Measurements from ENCODE around the gene TENM3.
"Not testable (repeated sequence)": the region's sequence is repeated elsewhere in the genome, so short reads cannot be mapped to it uniquely, and the experiment has no call there.

TENM3 gene

DNA sequence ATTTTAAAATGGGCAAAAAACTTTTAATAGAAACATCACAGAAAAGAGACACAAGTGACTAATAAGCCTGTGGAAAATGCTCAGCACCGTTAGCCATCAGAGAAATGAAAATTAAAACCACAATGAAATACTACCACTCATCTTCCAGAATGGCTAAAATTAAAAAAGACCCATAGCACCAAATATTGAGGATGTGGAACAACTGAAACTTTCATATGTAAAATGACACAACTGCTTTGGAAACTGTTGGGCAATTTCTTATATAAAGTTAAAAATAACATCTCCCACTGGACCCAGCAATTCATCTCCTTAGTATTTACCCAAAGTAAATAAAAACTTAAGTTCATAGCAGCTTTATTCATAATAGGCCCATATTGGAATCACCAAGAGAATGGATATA lies 94.2 kb downstream of the TENM3 start:
- DNase-seq (ENCODE audit: low spot score), result no peak

- DNase-seq (ENCODE audit: low spot score), result no peak
These were observed 94.9 kb downstream of the TENM3 start for GRCh38 chr4:182338063-182338462.

DNA sequence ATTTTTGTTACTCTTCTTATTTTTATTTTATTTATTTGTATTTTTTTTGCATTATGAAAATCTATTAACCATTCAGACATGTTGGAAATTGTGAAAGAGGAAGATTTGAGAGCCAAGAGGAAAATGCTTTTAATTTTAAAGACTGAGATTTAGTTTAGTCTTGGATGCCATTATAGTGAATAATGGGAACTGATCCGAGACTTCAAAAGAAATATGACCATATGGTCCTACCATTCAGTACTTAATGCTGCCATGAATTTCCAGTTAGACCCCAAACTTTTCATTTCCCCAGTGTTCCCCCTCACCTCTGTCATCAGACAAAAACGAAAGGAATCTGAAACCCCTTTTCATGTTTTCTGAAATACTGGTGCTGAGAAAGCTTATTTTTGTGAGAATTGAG lies 95.5 kb downstream of the TENM3 start:
- no peak for DNase-seq (ENCODE audit: low spot score)

DNA sequence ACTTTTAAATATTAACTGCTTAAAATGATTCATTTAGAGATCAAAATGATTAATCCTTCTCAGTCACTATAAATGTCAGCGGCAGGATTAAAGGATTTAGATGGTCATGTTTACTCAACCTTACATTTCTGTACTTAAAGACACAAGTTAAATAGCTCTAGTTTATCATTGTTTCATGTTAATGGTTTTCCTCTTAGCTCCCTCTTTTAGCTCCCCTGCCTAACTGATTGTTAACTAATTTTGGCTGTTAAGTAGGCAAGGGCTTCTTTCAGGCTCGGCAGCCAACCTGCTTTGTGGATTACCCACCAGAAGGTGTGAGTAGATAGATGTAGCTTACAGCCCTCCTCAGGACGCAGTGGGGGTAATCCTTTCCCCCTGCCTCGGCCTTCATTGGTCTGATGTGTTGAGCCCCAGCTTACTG lies 96.0 kb downstream of the TENM3 start:
- DNase-seq (ENCODE audit: low spot score), result no peak

- no peak for DNase-seq (ENCODE audit: low spot score)
These were observed 100.3 kb downstream of the TENM3 start for GRCh38 chr4:182343453-182343852.

DNA sequence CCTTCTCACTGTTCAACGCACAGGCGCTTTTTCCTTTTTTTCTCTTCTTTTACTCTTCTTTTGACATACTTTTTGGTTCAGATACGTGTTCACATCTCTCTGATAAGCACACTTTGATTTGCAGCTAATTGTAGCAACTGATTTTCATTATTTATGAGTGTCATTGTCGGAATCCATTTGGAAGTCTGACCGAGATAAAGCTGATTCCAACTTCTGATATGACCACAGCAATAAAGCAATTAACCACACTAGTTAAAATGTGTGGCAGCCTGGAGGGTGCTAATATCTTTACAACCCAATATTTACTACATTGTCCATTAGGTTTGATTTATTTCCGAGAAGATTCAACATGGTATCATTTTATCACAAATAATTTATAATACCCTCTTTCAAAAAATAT lies 101.8 kb downstream of the TENM3 start:
- DNase-seq (ENCODE audit: low spot score), result no peak

- no peak for DNase-seq (ENCODE audit: low spot score)
These were observed 103.0 kb downstream of the TENM3 start for GRCh38 chr4:182346250-182346649.

- DNase-seq (ENCODE audit: low spot score), result no peak
These were observed 103.6 kb downstream of the TENM3 start for GRCh38 chr4:182346675-182347375.

DNA sequence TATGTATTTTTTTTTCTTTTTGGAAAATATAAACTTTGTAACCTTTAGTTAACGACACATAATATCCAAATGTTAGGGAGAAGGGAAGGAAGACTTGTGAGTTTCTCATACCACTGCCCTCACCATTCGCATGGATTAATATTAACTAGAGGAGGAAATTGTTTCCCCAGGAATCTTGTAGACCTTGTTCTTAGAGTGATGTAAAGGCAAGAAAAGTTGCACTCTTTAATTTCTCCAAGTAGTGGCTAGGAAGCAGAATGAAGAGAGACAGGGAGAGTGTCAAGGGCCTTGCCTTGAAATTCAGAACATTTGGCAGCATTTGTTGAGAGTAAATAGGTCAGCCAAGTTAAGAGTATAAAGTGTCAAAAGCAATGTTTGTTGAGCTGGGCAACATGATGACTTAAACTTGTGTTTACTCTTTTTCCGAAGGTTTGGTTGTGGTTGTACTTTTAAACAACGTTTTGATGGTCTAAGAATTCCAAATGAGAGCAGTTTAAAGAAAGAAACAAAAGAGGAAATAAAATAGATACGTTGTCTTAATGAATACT lies 105.7 kb downstream of the TENM3 start:
- DNase-seq (ENCODE audit: low spot score), result no peak

GRCh38 chr4:182350041-182350440 lies 106.8 kb downstream of the TENM3 start:
- no peak for DNase-seq (ENCODE audit: low spot score)

GRCh38 chr4:182351485-182351884 lies 108.3 kb downstream of the TENM3 start:
- DNase-seq (ENCODE audit: low spot score), result no peak

- no peak for DNase-seq (ENCODE audit: low spot score)
These were observed 110.9 kb downstream of the TENM3 start for GRCh38 chr4:182354106-182354505.

- no peak for DNase-seq (ENCODE audit: low spot score)
These were observed 111.7 kb downstream of the TENM3 start for GRCh38 chr4:182354867-182355266.

DNA sequence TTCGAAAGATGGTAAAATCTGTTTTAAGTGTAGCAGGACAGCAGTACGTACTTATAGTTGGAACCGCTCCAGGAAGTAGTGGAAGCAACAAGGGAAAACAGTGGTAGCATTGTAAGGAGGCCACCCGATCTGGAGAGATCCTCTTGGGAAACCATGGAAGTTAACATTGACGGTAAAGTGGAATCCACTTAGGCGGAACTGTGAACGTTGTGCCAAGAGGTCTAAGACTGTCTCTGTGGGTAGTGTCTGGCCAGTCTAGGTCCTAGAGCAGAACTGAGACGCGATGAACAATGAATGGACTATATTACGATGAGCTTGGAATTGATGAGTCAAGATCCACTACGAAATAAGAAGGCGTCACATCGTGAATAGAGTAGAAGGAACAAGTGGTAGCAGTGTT lies 124.0 kb downstream of the TENM3 start:
- no peak for DNase-seq (ENCODE audit: low spot score)

DNA sequence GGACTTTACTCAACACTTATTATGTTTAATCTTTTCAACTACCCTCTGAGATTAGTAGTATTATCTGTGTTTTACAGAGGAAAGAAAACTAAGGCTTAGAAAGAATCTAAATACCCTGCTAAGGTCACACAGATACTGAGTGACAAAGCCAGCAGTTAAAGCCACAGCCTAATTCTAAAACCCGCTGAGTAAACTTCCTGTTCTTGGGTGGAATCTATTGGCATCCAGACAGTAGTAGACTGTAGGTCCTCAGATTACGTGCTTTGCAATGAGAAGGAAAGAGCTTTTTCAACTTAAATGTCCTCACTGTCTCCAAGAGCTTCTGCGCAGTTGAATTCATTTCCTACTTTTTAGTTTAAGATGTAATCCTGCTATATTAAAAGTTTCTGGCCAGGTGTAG lies 126.0 kb downstream of the TENM3 start:
- no peak for DNase-seq (ENCODE audit: low spot score)

GRCh38 chr4:182370491-182370890 lies 127.3 kb downstream of the TENM3 start:
- DNase-seq (ENCODE audit: low spot score), result no peak

DNA sequence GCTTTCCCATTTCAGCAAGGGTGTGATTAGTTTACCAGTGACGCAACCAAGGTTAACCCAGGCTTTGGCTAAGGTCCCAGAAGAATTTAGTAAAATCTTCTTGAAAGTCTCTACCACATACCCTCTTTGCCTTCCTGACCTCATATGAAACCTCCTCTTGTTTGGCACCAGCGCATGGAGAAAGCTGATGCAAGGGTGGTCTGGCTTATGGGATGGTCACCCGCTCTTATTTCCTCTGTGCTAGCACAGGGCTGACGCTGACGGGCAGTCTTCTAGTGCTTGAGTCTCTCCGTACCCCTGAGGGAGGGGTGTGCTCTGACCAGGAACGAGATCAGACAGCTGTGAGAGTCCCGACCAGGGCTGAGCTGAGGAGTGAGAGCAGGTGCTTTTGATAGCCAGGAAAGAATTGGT lies 137.6 kb downstream of the TENM3 start:
- no peak for DNase-seq (ENCODE audit: low spot score)

GRCh38 chr4:182382941-182383340 lies 139.7 kb downstream of the TENM3 start:
- no peak for DNase-seq (ENCODE audit: low spot score)

DNA sequence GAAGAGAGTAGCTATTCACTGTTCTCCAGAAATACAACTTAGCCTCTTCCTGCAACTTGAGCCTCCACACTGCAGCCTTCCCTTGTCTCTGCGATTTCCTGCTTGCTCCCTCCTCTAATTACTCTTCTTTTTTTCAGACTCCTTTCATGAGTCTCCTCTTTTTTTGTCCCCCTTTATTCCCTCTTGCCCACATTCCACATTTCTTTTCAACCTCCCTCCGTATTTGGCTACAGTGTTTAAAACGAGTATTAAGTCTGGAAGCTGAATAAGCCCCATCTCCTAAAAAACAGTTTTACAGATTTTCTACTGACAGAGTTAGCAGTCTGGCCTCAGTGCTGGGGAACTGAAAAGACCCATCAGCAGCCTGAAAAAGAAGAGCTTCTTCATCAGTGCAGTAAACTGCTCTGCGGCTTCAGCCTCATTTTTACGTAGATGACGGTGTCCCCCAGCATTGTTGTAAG lies 141.5 kb downstream of the TENM3 start:
- DNase-seq (ENCODE audit: low spot score), result no peak

- DNase-seq (ENCODE audit: low spot score), result peak; percentile 8
These were observed 142.7 kb downstream of the TENM3 start for GRCh38 chr4:182385897-182386296.

DNA sequence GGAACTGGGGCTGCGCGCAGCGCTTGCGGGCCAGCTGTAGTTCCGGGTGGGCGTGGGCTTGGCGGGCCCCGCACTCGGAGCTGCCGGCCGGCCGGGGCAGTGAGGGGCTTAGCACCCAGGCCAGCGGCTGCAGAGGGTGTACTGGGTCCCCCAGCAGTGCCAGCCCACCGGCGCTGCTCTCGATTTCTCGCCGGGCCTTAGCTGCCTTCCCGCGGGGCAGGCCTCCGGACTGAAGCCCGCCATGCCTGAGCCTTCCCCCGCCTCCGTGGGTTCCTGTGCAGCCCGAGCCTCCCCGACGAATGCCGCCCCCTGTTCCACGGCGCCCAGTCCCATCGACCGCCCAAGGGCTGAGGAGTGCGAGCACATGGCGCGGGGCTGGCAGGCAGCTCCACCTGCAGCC lies 143.4 kb downstream of the TENM3 start:
- not testable (repeated sequence) for DNase-seq (ENCODE audit: low spot score)

DNA sequence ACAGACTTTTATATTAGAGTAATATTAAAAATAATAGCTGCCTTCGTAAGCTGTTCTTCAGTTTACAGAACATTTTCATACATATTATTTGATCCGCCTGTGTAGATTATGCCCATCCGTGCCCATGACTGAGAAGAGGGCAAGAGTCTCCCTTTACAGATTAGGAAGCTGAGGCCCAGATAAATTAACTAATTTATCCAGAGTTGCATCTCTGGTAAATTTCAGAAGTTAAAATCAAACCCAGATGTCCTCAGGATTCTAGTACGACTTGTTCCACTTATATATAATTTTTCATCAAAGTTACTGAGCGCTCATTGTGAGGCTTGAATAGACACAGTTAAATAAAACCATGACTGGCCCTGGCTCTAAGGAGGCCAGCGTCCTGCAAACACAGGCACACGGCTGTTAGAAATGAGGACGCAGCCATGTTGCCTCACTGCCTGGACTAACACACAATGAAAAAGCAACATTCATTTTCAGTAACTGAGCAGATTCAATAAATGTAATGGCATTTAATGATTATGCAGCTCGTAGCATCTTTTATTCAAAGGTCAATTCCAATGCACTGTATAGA lies 148.0 kb downstream of the TENM3 start:
- no peak for DNase-seq (ENCODE audit: low spot score)

DNA sequence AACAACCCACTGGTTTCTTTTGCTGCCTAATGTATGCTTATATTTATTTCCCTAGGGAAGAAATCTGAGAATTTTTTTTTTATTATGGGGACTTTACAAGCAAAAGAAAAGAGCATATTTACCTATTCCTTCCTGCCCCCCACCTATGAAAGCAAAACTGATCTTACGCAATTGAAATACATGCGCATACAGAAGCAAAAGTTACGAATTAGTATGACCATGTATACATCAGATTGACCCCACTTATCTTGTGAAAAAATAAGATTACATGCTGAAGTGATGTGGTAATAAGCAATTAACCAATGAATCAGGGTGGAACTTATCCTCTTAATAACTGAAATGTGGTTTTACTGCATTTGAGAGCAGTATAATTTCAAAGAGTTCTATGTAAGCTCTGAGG lies 151.0 kb downstream of the TENM3 start:
- no peak for DNase-seq (ENCODE audit: low spot score)

GRCh38 chr4:182400081-182400480 lies 156.9 kb downstream of the TENM3 start:
- no peak for DNase-seq (ENCODE audit: low spot score)

Data from NAMALWA (cell line).